ENCODE data around the gene DSCAM.

The DSCAM gene

DNA sequence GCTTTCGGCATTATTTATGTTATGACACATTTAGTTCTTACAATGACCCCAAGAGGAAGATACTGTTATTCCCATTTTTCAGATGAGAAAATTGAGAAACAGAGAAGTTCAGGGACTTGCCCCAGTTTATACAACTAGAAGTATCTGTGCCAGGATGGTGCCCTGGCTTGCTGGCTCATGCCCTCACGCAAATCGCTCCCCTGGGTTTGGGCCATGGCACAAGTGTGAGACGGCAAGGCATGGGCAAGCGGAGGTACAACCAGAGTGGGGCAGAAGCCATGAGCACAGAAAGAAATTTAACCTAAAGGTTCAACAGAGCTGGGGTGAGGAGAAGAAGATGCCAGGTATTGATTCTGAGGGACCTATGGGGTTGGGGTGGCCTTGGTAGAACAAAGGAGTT is 469.8 kb downstream of the DSCAM start:
- H3K36me3 ChIP-seq (replicated peaks), result no peaks in the 10 kb centered on the region
- in situ Hi-C loops (cut with HindIII; ENCODE audit: low pct_ligation_motif_present, low sequenced_read_pairs), result no loop called here

DNA sequence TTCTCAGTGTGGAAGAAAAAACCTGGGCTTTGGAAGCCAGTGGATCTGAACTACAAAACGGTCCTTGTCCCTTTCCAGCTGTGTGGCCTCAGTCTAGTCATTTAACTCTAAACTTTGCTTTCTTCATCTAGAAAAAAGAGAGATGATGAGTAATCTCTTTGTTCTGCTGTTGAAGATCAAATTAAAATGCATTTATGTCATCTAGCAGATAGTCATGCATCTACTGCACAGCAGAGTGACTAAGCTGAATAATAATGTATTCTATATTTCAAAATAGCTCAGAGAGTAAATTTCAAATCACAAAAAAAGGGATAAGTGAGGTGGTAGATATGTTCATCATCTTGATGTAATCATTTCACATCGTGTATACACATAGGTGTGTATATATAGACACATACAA is 473.2 kb downstream of the DSCAM start:
- Histone ChIP-seq H3K4me3 (ENCODE audit: low read depth, low read length) (no peak overlapping the region), H3K27me3 (replicated peaks) (no peaks in the 10 kb centered on the region), H3K27ac (no peak overlapping the region), H3K36me3 (replicated peaks) (no peaks in the 10 kb centered on the region)
- no peak for DNase-seq
- TF ChIP-seq, protein P1, sequence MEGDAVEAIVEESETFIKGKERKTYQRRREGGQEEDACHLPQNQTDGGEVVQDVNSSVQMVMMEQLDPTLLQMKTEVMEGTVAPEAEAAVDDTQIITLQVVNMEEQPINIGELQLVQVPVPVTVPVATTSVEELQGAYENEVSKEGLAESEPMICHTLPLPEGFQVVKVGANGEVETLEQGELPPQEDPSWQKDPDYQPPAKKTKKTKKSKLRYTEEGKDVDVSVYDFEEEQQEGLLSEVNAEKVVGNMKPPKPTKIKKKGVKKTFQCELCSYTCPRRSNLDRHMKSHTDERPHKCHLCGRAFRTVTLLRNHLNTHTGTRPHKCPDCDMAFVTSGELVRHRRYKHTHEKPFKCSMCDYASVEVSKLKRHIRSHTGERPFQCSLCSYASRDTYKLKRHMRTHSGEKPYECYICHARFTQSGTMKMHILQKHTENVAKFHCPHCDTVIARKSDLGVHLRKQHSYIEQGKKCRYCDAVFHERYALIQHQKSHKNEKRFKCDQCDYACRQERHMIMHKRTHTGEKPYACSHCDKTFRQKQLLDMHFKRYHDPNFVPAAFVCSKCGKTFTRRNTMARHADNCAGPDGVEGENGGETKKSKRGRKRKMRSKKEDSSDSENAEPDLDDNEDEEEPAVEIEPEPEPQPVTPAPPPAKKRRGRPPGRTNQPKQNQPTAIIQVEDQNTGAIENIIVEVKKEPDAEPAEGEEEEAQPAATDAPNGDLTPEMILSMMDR (IDR thresholded peaks at IDR 0.05; ENCODE audit: low read depth, low read length, missing control alignments), result no peak
- in situ Hi-C loops (cut with HindIII; ENCODE audit: low pct_ligation_motif_present, low sequenced_read_pairs), result no loop called here

More for the DNA sequence above, 469.8 kb downstream of the DSCAM start:
- Histone ChIP-seq H3K4me3 (ENCODE audit: low read depth, low read length) (no peak overlapping the region), H3K27ac (no peak overlapping the region), H3K27me3 (replicated peaks) (no peaks in the 10 kb centered on the region)
- no peak for DNase-seq
- TF ChIP-seq, protein P1 (IDR thresholded peaks at IDR 0.05; ENCODE audit: low read depth, low read length, missing control alignments), result no peak

DNA sequence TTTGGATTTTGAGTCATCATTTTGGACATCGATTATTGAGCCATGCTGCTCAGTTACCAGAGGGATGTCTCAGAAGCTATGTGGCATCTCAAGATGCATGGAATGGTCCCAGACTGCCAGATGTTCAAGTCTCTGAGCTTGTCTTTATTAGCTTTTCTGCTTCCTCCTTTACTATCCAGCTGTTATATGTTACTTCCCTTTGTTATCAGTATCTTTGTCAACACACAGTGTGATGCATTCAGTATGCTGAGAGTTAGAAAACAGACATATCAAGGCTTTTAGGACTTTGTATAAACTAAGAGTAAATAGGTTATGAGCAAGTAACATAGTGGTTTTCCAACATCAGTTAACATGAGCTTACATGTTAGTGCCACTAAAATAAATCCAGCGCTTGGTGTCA is 474.5 kb downstream of the DSCAM start:
- Histone ChIP-seq H3K4me3 (ENCODE audit: low read depth, low read length) (no peak overlapping the region), H3K36me3 (replicated peaks) (no peaks in the 10 kb centered on the region), H3K27me3 (replicated peaks) (no peaks in the 10 kb centered on the region), H3K27ac (no peak overlapping the region)
- in situ Hi-C loops (cut with HindIII; ENCODE audit: low pct_ligation_motif_present, low sequenced_read_pairs), result no loop called here
- TF ChIP-seq, protein P1 (IDR thresholded peaks at IDR 0.05; ENCODE audit: low read depth, low read length, missing control alignments), result no peak
- DNase-seq, result no peak

DNA sequence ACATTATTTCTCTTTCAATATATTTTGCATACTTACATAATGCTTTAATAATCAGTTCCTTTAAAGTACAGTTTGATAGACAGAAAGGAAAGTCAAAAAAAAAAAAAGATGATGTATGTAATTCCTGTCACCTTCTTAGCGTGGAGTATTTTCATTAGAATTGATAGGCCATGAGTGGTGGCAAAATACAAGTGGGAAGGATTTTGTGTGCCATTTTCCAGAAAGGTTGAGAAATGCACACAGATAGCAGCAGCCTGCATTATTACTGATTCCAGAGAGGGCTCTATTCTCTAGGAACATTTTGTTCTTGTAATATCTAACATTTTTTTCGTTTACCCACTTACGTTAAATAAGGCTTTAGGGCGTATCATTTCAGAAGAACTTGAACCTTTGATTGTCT is 475.6 kb downstream of the DSCAM start:
- H3K36me3 ChIP-seq (replicated peaks), result no peaks in the 10 kb centered on the region
- TF ChIP-seq, protein P1 (IDR thresholded peaks at IDR 0.05; ENCODE audit: low read depth, low read length, missing control alignments), result no peak
- H3K4me3 ChIP-seq (ENCODE audit: low read depth, low read length), result no peak overlapping the region
- no peak overlapping the region for H3K27ac ChIP-seq
- in situ Hi-C loops (cut with HindIII; ENCODE audit: low pct_ligation_motif_present, low sequenced_read_pairs), result no loop called here
- DNase-seq, result no peak
- no peaks in the 10 kb centered on the region for H3K27me3 ChIP-seq (replicated peaks)

DNA sequence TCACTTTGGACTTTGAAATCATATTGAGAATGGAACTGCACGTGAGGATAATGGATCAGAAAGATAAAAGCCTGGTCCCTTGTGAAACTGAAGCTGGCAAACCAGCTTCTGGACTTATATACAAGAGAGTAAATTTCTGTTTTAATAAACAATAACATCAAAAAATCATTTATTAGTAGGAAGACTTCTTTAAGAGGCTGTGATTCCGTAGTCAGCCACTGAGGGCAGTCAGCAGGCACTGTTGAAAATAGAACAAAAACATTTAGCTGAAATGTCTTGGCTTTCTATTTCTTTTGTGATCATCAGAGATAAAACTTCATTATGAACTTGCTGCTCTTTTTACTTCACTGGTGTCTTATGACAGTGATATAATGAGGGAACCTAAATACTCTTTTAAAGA is 490.3 kb downstream of the DSCAM start:
- no peak overlapping the region for H3K27ac ChIP-seq
- in situ Hi-C loops (cut with HindIII; ENCODE audit: low pct_ligation_motif_present, low sequenced_read_pairs), result no loop called here
- no peaks in the 10 kb centered on the region for H3K27me3 ChIP-seq (replicated peaks)
- H3K36me3 ChIP-seq (replicated peaks), result no peaks in the 10 kb centered on the region
- TF ChIP-seq, protein P1 (IDR thresholded peaks at IDR 0.05; ENCODE audit: low read depth, low read length, missing control alignments), result no peak
- DNase-seq, result no peak
- no peak overlapping the region for H3K4me3 ChIP-seq (ENCODE audit: low read depth, low read length)

DNA sequence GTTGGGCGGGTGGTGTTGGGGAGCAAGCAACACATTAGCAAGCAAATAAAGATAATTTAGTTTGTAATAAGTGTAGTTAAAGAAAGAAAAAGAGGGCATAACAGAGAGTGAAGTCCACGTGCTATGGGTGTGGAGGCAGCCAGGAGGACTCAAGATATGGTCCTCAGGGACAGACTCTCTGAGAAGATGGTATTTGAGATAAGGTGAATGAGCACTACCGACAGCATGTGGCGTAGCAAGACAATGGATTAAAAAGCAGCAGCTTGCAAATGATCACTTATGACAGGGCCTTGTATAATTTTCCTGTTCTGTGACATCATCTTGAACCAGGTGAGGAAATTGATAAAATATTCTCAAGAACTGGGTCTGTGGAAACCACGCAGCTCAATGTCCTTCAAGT is 491.9 kb downstream of the DSCAM start:
- in situ Hi-C loops (cut with HindIII; ENCODE audit: low pct_ligation_motif_present, low sequenced_read_pairs), result no loop called here
- no peak for DNase-seq
- TF ChIP-seq, protein P1 (IDR thresholded peaks at IDR 0.05; ENCODE audit: low read depth, low read length, missing control alignments), result no peak

More for the DNA sequence above, 491.9 kb downstream of the DSCAM start:
- H3K27ac ChIP-seq, result no peak overlapping the region
- H3K27me3 ChIP-seq (replicated peaks), result no peaks in the 10 kb centered on the region
- H3K4me3 ChIP-seq (ENCODE audit: low read depth, low read length), result no peak overlapping the region
- no peaks in the 10 kb centered on the region for H3K36me3 ChIP-seq (replicated peaks)
